CD4-positive, alpha-beta T cell treated with Interferon gamma for 1 hour (primary cell): Measurements from ENCODE around the gene FBXO21.
"Not testable (repeated sequence)": the region's sequence is repeated elsewhere in the genome, so short reads cannot be mapped to it uniquely, and the experiment has no call there.

ENCODE experiments used
- DNase-seq: peaks from one replicate; pipeline ENCODE4 v3.0.0-alpha.2; 2020

The FBXO21 gene

GRCh38 chr12:117130801-117131200, 59.5 kb downstream of the FBXO21 start:
- no peak for DNase-seq

GRCh38 chr12:117129391-117129790, 60.9 kb downstream of the FBXO21 start:
- DNase-seq, result no peak

- DNase-seq, result no peak
These were observed 62.1 kb downstream of the FBXO21 start for GRCh38 chr12:117127933-117128823.

GRCh38 chr12:117126335-117126734, 63.9 kb downstream of the FBXO21 start:
- DNase-seq, result no peak

GRCh38 chr12:117125767-117126166, 64.5 kb downstream of the FBXO21 start:
- DNase-seq, result no peak

- DNase-seq, result no peak
These were observed 65.0 kb downstream of the FBXO21 start for GRCh38 chr12:117125272-117125613.

- DNase-seq, result no peak
These were observed 65.6 kb downstream of the FBXO21 start for GRCh38 chr12:117124421-117125271.

GRCh38 chr12:117121441-117121840, 68.8 kb downstream of the FBXO21 start:
- no peak for DNase-seq

- DNase-seq, result no peak
These were observed 69.5 kb downstream of the FBXO21 start for GRCh38 chr12:117120787-117121186.

GRCh38 chr12:117119592-117120198, 70.6 kb downstream of the FBXO21 start:
- no peak for DNase-seq

- no peak for DNase-seq
These were observed 71.3 kb downstream of the FBXO21 start for GRCh38 chr12:117118838-117119591.

- DNase-seq, result no peak
These were observed 75.5 kb downstream of the FBXO21 start for GRCh38 chr12:117114784-117115183.

GRCh38 chr12:117113231-117113630, 77.0 kb downstream of the FBXO21 start:
- no peak for DNase-seq

GRCh38 chr12:117111821-117112595, 78.3 kb downstream of the FBXO21 start:
- DNase-seq, result no peak

GRCh38 chr12:117111386-117111785, 78.9 kb downstream of the FBXO21 start:
- no peak for DNase-seq

- no peak for DNase-seq
These were observed 80.2 kb downstream of the FBXO21 start for GRCh38 chr12:117109943-117110635.

- DNase-seq, result peak; percentile 31
These were observed 84.4 kb downstream of the FBXO21 start for GRCh38 chr12:117105902-117106301.

- DNase-seq, result not testable (repeated sequence)
These were observed 86.3 kb downstream of the FBXO21 start for GRCh38 chr12:117104003-117104402.

- no peak for DNase-seq
These were observed 87.5 kb downstream of the FBXO21 start for GRCh38 chr12:117102800-117103181.

- no peak for DNase-seq
These were observed 88.1 kb downstream of the FBXO21 start for GRCh38 chr12:117101953-117102799.
